Activated B cell treated with CpG ODN at 0.5 μM for 24 hours (primary cell): ENCODE results near the gene UGT2A3. TPM values are rescaled to one million over a fixed set of nuclear protein-coding genes. Genes with fewer than 3 reads are reported as not detected.
"Not testable (repeated sequence)": the region's sequence is repeated elsewhere in the genome, so short reads cannot be mapped to it uniquely, and the experiment has no call there.

Experiments used
- ATAC-seq: fragments of 200-7000 bp; cut with Tn5 transposase; one replicate; pipeline ENCODE4 v1.10.0; 2021; ENCODE audit warnings: low read depth, mild to moderate bottlenecking, moderate library complexity
- CTCF ChIA-PET: fragments of 350-600 bp; sonication (Branson Sonifier 250); formaldehyde crosslinking; loops from one replicate; lab custom pipeline; 2021; ENCODE audit warnings: antibody characterized with exemption; lab: Charles Lee
- POLR2A ChIA-PET: fragments of 350-600 bp; sonication (Branson Sonifier 250); formaldehyde crosslinking; loops from one replicate; lab custom pipeline; 2021; ENCODE audit warnings: antibody characterized with exemption; lab: Charles Lee
- DNase-seq: peaks from one replicate; pipeline ENCODE4 v3.0.0; 2022
- H3K27ac Mint-ChIP-seq: one replicate; pipeline ENCODE4 v1.8.0; 2020; ENCODE audit warnings: mixed read lengths
- H3K27me3 Mint-ChIP-seq: one replicate; pipeline ENCODE4 v1.8.0; 2021; ENCODE audit warnings: mixed read lengths
- H3K36me3 Mint-ChIP-seq: one replicate; pipeline ENCODE4 v1.8.0; 2021; ENCODE audit warnings: low read depth, mixed read lengths
- H3K4me1 Mint-ChIP-seq: one replicate; pipeline ENCODE4 v1.8.0; 2021; ENCODE audit warnings: mixed read lengths
- H3K4me3 Mint-ChIP-seq: one replicate; pipeline ENCODE4 v1.8.0; 2020; ENCODE audit warnings: mild to moderate bottlenecking, mixed read lengths
- H3K9me3 Mint-ChIP-seq: one replicate; pipeline ENCODE4 v1.8.0; 2020; ENCODE audit warnings: mixed read lengths
- intact Hi-C: fragments of 100-400 bp; cut with micrococcal nuclease; formaldehyde crosslinking; loops from one replicate; pipeline ENCODE4 v1.15.1; 2024
- total RNA-seq: library from RNA; stranded (reverse); gene quantifications from 2 replicates; pipeline ENCODE4 v1.2.3, GENCODE V29; 2022
- TF ChIP-seq, protein P1 (sequence below): fragments of 200-600 bp; IDR thresholded peaks from one replicate; pipeline ENCODE4 v1.8.0; 2022; ENCODE audit warnings: antibody characterized with exemption, mild to moderate bottlenecking

Gene UGT2A3
- total RNA-seq, 1 donor from 2014 or later = not detected

DNA sequence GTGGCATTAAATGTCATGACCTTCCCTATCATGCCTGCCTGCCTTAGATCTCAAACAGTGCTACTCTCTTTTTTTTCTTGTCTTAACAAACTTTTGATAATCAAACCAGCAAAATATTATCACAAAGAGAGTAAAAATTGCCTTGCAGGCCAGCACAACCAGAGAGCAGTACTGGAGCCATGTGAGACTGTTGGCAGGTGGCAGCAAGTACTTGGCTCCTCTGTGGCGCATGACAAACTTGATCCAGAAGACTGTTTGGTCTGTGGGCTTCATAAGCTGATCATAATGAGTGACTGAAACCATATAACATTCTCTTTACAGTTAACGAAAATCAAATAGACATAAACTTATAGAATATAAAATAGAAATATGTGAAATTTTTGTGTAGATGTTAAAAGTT, 33.3 kb upstream of the UGT2A3 start:
- intact Hi-C loops = no loop called here
- POLR2A ChIA-PET = no interaction called here
- H3K4me1 Mint-ChIP-seq = no peaks in the 10 kb centered on the region
- no peak overlapping the region for H3K27ac Mint-ChIP-seq
- no peak for DNase-seq
- H3K4me3 Mint-ChIP-seq = no peak overlapping the region
- TF ChIP-seq, protein P1, sequence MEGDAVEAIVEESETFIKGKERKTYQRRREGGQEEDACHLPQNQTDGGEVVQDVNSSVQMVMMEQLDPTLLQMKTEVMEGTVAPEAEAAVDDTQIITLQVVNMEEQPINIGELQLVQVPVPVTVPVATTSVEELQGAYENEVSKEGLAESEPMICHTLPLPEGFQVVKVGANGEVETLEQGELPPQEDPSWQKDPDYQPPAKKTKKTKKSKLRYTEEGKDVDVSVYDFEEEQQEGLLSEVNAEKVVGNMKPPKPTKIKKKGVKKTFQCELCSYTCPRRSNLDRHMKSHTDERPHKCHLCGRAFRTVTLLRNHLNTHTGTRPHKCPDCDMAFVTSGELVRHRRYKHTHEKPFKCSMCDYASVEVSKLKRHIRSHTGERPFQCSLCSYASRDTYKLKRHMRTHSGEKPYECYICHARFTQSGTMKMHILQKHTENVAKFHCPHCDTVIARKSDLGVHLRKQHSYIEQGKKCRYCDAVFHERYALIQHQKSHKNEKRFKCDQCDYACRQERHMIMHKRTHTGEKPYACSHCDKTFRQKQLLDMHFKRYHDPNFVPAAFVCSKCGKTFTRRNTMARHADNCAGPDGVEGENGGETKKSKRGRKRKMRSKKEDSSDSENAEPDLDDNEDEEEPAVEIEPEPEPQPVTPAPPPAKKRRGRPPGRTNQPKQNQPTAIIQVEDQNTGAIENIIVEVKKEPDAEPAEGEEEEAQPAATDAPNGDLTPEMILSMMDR = no peak
- H3K9me3 Mint-ChIP-seq = peaks cover 10% of the 10 kb centered on the region
- H3K36me3 Mint-ChIP-seq = no peaks in the 10 kb centered on the region
- CTCF ChIA-PET = no interaction called here
- ATAC-seq = no peak
- H3K27me3 Mint-ChIP-seq = no peaks in the 10 kb centered on the region

DNA sequence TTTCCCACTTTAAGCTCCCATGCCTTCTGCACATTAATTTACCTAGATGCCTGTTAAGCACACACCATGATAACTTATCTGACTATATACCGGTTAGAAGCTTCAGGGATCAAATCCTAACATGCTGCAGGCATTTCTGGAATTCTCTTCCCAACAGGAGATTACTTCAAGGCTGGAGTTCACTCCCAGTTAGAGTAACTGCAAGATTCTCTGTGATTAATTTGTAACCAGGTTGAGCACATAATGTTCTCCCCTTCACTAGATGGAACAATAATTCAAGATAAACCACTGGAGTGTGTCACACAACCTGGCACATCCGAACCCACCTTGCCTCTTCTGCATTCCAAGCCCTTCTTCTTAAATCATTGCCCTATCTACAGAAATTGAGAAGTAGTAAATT, 11.8 kb upstream of the UGT2A3 start:
- no peaks in the 10 kb centered on the region for H3K4me1 Mint-ChIP-seq
- no peaks in the 10 kb centered on the region for H3K27me3 Mint-ChIP-seq
- intact Hi-C loops = no loop called here
- no peak overlapping the region for H3K27ac Mint-ChIP-seq
- CTCF ChIA-PET = no interaction called here
- no peak for DNase-seq
- H3K9me3 Mint-ChIP-seq = peaks cover 11% of the 10 kb centered on the region
- no peak overlapping the region for H3K4me3 Mint-ChIP-seq
- H3K36me3 Mint-ChIP-seq = no peaks in the 10 kb centered on the region
- TF ChIP-seq, protein P1 = no peak
- no peak for ATAC-seq
- POLR2A ChIA-PET = no interaction called here

DNA sequence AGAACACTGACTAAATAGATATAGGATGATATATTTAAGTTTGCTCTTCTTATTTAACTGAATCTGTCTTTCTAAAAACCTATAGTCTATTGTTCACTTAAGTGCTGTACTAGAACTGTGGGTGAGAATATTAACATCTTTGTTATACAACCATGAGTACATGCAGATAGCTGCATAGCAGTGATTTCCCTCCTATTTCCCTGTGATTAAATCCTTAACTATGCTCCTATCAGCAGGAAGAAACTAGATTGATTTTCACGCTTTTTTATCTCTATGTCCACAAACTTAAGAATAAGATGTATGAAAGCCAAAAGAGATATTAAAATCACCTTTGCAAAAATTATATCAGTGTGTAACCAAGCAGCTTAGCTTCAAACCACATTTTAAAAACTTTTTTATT, 11.3 kb upstream of the UGT2A3 start:
- TF ChIP-seq, protein P1 = no peak
- H3K36me3 Mint-ChIP-seq = no peaks in the 10 kb centered on the region
- peaks cover 9% of the 10 kb centered on the region for H3K9me3 Mint-ChIP-seq
- ChIA-PET POLR2A (no interaction called here), CTCF (no interaction called here)
- DNase-seq (no peak), ATAC-seq (no peak)
- H3K27ac Mint-ChIP-seq = no peak overlapping the region
- H3K4me1 Mint-ChIP-seq = no peaks in the 10 kb centered on the region
- H3K27me3 Mint-ChIP-seq = no peaks in the 10 kb centered on the region
- intact Hi-C loops = no loop called here
- no peak overlapping the region for H3K4me3 Mint-ChIP-seq

DNA sequence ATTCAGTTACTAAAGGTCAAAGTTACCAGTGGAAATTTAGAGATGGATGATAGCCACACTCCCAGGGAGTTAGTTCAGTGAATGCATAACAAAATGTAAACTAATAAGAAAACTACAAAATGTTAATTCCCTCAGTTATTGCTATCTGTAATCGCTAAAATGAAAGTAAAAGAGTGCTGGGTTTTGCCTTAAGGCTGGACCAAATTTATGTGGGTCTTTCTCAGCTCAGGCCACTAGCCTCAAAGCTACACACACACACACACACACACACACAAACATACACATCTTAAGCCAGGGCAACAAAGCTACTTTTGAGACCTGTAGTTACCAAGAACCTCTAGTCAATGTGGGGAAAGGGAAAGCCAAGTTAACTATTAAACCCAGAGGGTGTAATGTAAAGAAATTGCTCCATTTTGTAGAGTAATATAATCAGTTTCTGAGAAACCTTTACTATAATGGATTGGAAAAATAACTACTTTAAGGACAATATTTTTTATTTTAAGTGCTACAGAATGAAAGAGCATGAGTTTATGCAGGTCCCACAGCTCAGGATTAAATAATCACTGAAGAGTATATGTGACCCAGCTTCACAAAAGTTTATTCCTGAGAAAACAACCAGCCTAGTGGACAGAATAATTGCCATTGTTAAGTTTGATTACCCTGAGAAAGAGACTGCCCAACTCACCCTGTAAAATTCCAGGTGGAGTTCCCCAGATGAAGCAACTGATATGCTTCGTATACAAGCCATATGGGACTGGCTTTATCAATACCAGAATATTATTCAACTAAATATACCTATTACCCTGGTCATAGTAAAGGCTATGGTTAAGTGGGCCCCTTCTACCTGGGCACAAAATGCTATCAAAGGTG, 8.9 kb upstream of the UGT2A3 start:
- intact Hi-C loops = no loop called here
- no peaks in the 10 kb centered on the region for H3K27me3 Mint-ChIP-seq
- H3K4me3 Mint-ChIP-seq = no peak overlapping the region
- DNase-seq = no peak
- H3K36me3 Mint-ChIP-seq = no peaks in the 10 kb centered on the region
- H3K4me1 Mint-ChIP-seq = no peaks in the 10 kb centered on the region
- ATAC-seq = no peak
- CTCF ChIA-PET = no interaction called here
- H3K9me3 Mint-ChIP-seq = peaks cover 9% of the 10 kb centered on the region
- POLR2A ChIA-PET = no interaction called here
- H3K27ac Mint-ChIP-seq = no peak overlapping the region
- TF ChIP-seq, protein P1 = no peak

DNA sequence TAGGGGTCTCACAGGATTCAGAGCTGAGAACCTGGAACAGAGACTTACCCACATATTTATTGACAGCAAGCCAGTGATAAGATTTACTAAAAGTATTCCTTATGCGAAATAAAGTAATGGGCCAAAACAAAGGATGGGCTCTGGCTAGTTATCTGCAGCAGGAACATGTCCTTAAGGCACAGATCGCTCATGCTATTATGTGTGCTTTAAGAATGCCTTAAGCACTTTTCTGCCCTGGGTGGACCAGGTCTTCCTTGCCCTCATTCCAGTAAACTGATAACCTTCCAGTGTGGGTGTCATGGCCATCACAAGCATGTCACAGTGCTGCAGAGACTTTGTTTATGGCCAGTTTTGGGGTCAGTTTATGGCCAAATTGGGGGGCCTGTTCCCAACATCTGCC, 7.5 kb upstream of the UGT2A3 start:
- intact Hi-C loops, H3K27me3 Mint-ChIP-seq, H3K27ac Mint-ChIP-seq, H3K4me1 Mint-ChIP-seq, H3K4me3 Mint-ChIP-seq, H3K9me3 Mint-ChIP-seq, CTCF ChIA-PET, DNase-seq, ATAC-seq, H3K36me3 Mint-ChIP-seq, POLR2A ChIA-PET: not testable (repeated sequence)
